Measurements from ENCODE around the gene C10orf71. TPM values are rescaled to one million over a fixed set of nuclear protein-coding genes. Genes with fewer than 3 reads are reported as not detected.

C10orf71 gene
- total RNA-seq, 1 experiment from 2014 or later, result not detected

DNA sequence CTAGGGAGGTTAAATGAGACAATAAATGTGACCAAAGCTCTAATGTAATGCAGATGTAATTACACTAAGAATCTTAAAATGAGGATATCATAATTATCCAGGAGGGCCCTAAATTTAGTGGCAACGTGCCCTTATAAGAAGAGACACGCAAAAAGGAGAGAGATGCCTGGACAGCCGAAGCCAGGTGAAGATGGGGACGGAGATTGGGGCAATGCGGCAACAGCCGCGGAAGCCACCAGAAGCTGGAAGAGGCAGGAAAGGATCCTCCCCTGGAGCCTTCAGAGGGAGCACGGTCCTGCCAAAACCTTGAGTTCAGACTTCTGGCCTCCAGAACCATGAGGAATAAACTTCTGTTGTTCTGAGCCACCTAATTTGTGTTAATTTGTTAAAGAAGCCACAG lies 25.3 kb upstream of the C10orf71 start:
- no peaks in the 10 kb centered on the region for H3K9me3 ChIP-seq (ENCODE audit: control insufficient read depth in 1 of 2, insufficient read depth in 1 of 2, low read depth in 1 of 2, low read length in 2 of 2)
- ChIA-PET RAD21 (ENCODE audit: low non-redundant PET in 1 of 2, low total read pairs in 2 of 2, uncharacterized antibody in 2 of 2, unreplicated experiment in 2 of 2) (no interaction called here), POLR2A (no interaction called here), CTCF (no interaction called here)
- H3K79me2 ChIP-seq (ENCODE audit: insufficient read depth, low read length), result no peaks in the 10 kb centered on the region
- no peaks in the 10 kb centered on the region for H4K20me1 ChIP-seq (ENCODE audit: insufficient read depth)
- intact Hi-C loops (cut with micrococcal nuclease), result no loop called here
- peaks cover 10% of the 10 kb centered on the region; the same call in 1 of the 2 replicates for H3K27me3 ChIP-seq (ENCODE audit: insufficient read depth, low read length)
- no peaks in the 10 kb centered on the region for H3K9me2 ChIP-seq (ENCODE audit: insufficient read depth)
- ATAC-seq (no peak), DNase-seq (ENCODE audit: low read depth, low spot score) (no peak)
- no TSS peak for BruUV-seq (replicated peaks)
- no peak overlapping the region for H2AFZ ChIP-seq (ENCODE audit: low read depth, low read length, poor library complexity, severe bottlenecking)
- no peak overlapping the region for H3K27ac ChIP-seq (ENCODE audit: low read depth, low read length)
- H3K9ac ChIP-seq (ENCODE audit: low read length), result no peak overlapping the region
- H3K4me3 ChIP-seq (replicated peaks in 1 of 2; ENCODE audit: low read depth in 1 of 2, low read length in 2 of 2), result no peak overlapping the region
- TF ChIP-seq CEBPB (IDR thresholded peaks at IDR 0.05; ENCODE audit: low read depth) (no peak), POLR2A (IDR thresholded peaks at IDR 0.05; ENCODE audit: borderline replicate concordance, extremely low read depth, insufficient read depth, insufficient read length) (no peak), EZH2 (IDR thresholded peaks at IDR 0.05) (no peak), EZH2phosphoT487 (IDR thresholded peaks at IDR 0.05; ENCODE audit: borderline replicate concordance) (no peak), SIN3A (IDR thresholded peaks at IDR 0.05; ENCODE audit: low read depth) (no peak), SRF (IDR thresholded peaks at IDR 0.05; ENCODE audit: low read depth) (no peak), ZFX (IDR thresholded peaks at IDR 0.05) (no peak), SP1 (IDR thresholded peaks at IDR 0.05; ENCODE audit: low read depth) (no peak), CBX3 (IDR thresholded peaks at IDR 0.05; ENCODE audit: low read depth) (no peak)
- TF ChIP-seq, protein P1, sequence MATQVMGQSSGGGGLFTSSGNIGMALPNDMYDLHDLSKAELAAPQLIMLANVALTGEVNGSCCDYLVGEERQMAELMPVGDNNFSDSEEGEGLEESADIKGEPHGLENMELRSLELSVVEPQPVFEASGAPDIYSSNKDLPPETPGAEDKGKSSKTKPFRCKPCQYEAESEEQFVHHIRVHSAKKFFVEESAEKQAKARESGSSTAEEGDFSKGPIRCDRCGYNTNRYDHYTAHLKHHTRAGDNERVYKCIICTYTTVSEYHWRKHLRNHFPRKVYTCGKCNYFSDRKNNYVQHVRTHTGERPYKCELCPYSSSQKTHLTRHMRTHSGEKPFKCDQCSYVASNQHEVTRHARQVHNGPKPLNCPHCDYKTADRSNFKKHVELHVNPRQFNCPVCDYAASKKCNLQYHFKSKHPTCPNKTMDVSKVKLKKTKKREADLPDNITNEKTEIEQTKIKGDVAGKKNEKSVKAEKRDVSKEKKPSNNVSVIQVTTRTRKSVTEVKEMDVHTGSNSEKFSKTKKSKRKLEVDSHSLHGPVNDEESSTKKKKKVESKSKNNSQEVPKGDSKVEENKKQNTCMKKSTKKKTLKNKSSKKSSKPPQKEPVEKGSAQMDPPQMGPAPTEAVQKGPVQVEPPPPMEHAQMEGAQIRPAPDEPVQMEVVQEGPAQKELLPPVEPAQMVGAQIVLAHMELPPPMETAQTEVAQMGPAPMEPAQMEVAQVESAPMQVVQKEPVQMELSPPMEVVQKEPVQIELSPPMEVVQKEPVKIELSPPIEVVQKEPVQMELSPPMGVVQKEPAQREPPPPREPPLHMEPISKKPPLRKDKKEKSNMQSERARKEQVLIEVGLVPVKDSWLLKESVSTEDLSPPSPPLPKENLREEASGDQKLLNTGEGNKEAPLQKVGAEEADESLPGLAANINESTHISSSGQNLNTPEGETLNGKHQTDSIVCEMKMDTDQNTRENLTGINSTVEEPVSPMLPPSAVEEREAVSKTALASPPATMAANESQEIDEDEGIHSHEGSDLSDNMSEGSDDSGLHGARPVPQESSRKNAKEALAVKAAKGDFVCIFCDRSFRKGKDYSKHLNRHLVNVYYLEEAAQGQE (IDR thresholded peaks at IDR 0.05; ENCODE audit: low read depth), result no peak
- TF ChIP-seq, protein P2, sequence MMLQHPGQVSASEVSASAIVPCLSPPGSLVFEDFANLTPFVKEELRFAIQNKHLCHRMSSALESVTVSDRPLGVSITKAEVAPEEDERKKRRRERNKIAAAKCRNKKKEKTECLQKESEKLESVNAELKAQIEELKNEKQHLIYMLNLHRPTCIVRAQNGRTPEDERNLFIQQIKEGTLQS (IDR thresholded peaks at IDR 0.05), result no peak
- TF ChIP-seq, protein P3, sequence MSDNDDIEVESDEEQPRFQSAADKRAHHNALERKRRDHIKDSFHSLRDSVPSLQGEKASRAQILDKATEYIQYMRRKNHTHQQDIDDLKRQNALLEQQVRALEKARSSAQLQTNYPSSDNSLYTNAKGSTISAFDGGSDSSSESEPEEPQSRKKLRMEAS (IDR thresholded peaks at IDR 0.05), result no peak
- H3K36me3 ChIP-seq (ENCODE audit: control insufficient read depth in 1 of 2, insufficient read depth in 2 of 2, low read length in 2 of 2), result no peaks in the 10 kb centered on the region
- no peaks in the 10 kb centered on the region for H3K4me1 ChIP-seq (ENCODE audit: control insufficient read depth in 1 of 2, insufficient read depth in 2 of 2, low read length in 2 of 2)
- no peak overlapping the region for H3K4me2 ChIP-seq (ENCODE audit: low read length)

Data from HCT116 (cell line).